Right atrium auricular region (tissue), 2 donors: ENCODE results near the gene NTSR1. TPM values are rescaled to one million over a fixed set of nuclear protein-coding genes. Genes with fewer than 3 reads are reported as not detected.

Source experiments
- DNase-seq: peaks from one replicate; pipeline ENCODE4 v3.0.0-alpha.2; 2019; ENCODE audit warnings: low spot score
- H3K27ac ChIP-seq, 2 donors: fragments of 200-600 bp; sonication (generic); 1 replicate in 1 of 2; 2 replicates in 1 of 2; pipeline ENCODE4 v1.5.1; 2016 to 2019
- H3K27me3 ChIP-seq, 2 donors: fragments of 200-600 bp; sonication (generic); one replicate each; pipeline versions ENCODE4 v1.5.1 to v1.6.0; 2017 to 2019
- H3K36me3 ChIP-seq: fragments of 200-600 bp; sonication (generic); one replicate; pipeline ENCODE4 v1.5.1; 2016
- H3K4me1 ChIP-seq, 2 donors: fragments of 200-600 bp; sonication (generic); one replicate each; pipeline versions ENCODE4 v1.5.1 to v1.6.0; 2017 to 2019
- H3K4me3 ChIP-seq, 2 donors: fragments of 200-600 bp; sonication (generic); 1 replicate in 1 of 2; 2 replicates in 1 of 2; pipeline ENCODE4 v1.5.1; 2017 to 2019; ENCODE audit warnings: mild to moderate bottlenecking in 1 of 2, moderate library complexity in 1 of 2
- H3K9me3 ChIP-seq, 2 donors: fragments of 200-600 bp; sonication (generic); one replicate each; pipeline ENCODE4 v1.5.1; 2019
- total RNA-seq, 2 donors: library from RNA; depleted of rRNA; stranded (reverse); fragments of >200 nt; gene quantifications; one replicate each; pipeline ENCODE4 v1.1.0, GENCODE V29; 2016
- TF ChIP-seq, protein P1 (sequence below), 2 donors: fragments of 200-600 bp; sonication (generic); IDR thresholded peaks; one replicate each; pipeline ENCODE4 v1.5.1; 2019; ENCODE audit warnings: antibody characterized with exemption in 2 of 2

NTSR1 gene
- total RNA-seq, 2 donors from 2014 or later: 0.43 TPM; not detected in 1

DNA sequence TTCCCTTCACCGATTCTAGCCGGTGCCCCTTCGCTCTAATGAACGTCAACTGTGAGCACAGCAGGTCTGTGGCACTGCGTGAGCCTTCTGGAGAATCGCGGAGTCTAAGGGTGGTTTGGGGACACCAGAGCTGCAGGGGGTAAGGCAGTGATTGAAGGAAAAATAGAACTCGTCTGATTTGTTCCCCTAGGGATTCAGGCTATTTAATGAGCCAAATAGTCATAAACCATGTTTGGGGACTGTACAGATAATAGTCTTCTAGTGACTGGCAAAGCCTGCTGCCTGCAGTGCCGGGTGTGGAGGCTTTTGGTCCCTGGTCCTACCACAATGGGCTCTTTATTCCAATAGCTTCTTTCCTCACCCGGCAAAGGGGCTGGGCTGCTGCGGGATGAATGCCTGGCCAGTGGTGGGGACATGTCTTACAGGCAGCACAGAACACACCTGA lies 11.1 kb upstream of the NTSR1 start:
- H3K27ac ChIP-seq: no peak overlapping the region
- TF ChIP-seq, protein P1, sequence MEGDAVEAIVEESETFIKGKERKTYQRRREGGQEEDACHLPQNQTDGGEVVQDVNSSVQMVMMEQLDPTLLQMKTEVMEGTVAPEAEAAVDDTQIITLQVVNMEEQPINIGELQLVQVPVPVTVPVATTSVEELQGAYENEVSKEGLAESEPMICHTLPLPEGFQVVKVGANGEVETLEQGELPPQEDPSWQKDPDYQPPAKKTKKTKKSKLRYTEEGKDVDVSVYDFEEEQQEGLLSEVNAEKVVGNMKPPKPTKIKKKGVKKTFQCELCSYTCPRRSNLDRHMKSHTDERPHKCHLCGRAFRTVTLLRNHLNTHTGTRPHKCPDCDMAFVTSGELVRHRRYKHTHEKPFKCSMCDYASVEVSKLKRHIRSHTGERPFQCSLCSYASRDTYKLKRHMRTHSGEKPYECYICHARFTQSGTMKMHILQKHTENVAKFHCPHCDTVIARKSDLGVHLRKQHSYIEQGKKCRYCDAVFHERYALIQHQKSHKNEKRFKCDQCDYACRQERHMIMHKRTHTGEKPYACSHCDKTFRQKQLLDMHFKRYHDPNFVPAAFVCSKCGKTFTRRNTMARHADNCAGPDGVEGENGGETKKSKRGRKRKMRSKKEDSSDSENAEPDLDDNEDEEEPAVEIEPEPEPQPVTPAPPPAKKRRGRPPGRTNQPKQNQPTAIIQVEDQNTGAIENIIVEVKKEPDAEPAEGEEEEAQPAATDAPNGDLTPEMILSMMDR (IDR thresholded peaks at IDR 0.05): no peak
- no peaks in the 10 kb centered on the region for H3K27me3 ChIP-seq
- H3K4me3 ChIP-seq: no peak overlapping the region
- no peaks in the 10 kb centered on the region for H3K36me3 ChIP-seq
- no peak for DNase-seq
- no peaks in the 10 kb centered on the region for H3K9me3 ChIP-seq
- no peaks in the 10 kb centered on the region for H3K4me1 ChIP-seq

DNA sequence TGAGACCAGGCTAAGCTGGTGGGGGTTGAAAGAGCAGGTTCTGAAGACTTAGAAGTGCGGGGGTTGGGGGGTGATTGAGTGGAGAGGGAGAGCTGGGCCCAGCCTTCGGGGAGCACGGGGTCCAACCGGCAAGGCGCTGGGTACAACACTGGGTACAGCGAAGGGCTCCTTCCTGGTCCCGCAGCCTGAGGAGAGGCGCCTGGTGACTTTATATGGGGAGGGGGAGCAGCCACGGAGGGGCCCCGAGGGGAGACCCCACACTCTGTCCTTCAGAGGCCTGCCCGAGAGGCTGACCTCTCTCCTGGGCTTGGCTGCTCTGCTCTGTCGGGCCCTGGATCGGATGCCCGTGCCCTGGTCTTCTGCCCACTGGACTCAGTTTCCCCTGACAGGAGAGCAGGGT lies 10.4 kb upstream of the NTSR1 start:
- Histone ChIP-seq H3K27me3 (no peaks in the 10 kb centered on the region), H3K9me3 (no peaks in the 10 kb centered on the region), H3K4me1 (no peaks in the 10 kb centered on the region), H3K4me3 (no peak overlapping the region), H3K36me3 (no peaks in the 10 kb centered on the region), H3K27ac (no peak overlapping the region)
- TF ChIP-seq, protein P1 (IDR thresholded peaks at IDR 0.05): no peak
- DNase-seq: no peak

DNA sequence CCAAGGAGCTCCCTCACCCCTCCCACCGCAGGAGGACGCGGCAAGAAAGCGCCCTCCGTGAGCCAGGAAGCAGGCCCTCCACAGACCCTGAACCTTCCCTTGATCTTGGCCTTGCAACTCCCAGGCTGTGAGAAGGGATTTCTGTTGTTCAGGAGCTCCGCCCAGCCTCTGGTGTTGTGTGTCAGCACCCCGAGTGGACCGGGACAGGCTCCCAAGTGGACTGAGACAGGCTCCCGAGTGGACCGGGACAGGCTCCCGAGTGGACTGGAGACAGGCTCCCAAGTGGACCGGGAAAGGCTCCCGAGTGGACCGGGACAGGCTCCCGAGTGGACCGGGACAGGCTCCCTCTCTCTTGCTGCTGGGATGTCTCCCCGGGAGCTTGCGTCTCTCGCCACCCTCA lies 9.3 kb upstream of the NTSR1 start:
- Histone ChIP-seq H3K27me3 (no peaks in the 10 kb centered on the region), H3K4me3 (no peak overlapping the region), H3K9me3 (no peaks in the 10 kb centered on the region), H3K27ac (no peak overlapping the region), H3K4me1 (peaks cover 0 to 4% of the 10 kb centered on the region in 2 donors), H3K36me3 (no peaks in the 10 kb centered on the region)
- TF ChIP-seq, protein P1 (IDR thresholded peaks at IDR 0.05): no peak
- DNase-seq: no peak

DNA sequence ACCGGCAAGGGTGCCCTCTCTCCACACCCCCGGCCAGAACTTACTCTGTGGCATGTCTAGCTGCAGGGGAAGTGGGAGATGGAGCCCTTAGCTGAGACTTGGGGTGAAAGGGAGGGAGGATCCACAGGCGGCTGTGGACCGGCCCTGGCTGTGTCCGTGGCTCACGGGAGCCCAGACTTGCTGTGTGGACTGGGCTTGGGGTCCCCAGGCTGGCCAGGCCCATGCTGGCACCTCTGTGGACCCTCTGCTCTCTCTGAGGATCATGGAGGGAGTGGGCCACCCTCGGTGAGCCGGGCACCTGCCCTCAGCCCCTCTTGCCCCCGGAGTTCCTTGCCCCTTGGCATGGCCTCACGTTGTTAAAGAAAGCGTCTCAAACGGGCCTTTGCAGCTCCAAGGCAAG lies 8.9 kb upstream of the NTSR1 start:
- Histone ChIP-seq H3K36me3 (no peaks in the 10 kb centered on the region), H3K9me3 (no peaks in the 10 kb centered on the region), H3K4me3 (no peak overlapping the region), H3K4me1 (peaks cover 0 to 9% of the 10 kb centered on the region in 2 donors), H3K27me3 (no peaks in the 10 kb centered on the region), H3K27ac (no peak overlapping the region)
- no peak for DNase-seq
- TF ChIP-seq, protein P1 (IDR thresholded peaks at IDR 0.05): no peak

DNA sequence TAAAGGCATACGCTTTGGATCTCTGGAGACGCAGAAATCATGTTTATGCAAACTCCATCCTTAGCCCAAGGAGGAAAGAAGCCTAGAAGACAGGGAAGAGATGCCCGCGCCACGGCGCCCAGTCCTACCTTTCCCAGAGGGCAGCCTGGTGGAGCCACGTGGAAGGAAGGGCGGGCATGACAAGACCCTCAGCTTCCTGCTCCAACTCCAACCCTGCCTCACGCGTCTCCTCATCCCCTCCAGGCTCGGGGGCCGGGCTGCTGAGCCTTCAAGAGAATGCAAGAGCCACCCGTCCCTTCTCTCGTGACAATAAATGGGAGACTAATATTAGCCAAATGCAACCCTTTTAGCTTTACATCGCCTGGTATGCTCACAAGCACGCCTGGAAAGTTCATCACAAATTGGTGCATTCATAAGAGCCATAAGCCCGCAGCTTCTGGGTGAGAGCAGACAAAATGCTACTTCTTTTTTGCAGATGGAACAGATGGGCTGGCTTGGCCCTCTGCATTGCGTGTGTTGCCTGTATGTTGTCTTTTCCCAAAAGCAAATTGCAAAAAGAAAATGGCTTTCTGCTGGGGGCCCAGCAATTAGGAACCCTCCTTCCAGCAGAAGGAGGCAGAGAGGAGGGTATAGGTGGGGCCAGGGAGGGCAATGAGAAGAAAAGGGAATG lies 8.2 kb upstream of the NTSR1 start:
- no peak overlapping the region for H3K4me3 ChIP-seq
- H3K4me1 ChIP-seq: peaks cover 0 to 11% of the 10 kb centered on the region in 2 donors
- H3K36me3 ChIP-seq: no peaks in the 10 kb centered on the region
- TF ChIP-seq, protein P1 (IDR thresholded peaks at IDR 0.05): no peak
- H3K27ac ChIP-seq: no peak overlapping the region
- no peak for DNase-seq
- no peaks in the 10 kb centered on the region for H3K27me3 ChIP-seq
- no peaks in the 10 kb centered on the region for H3K9me3 ChIP-seq
